ENCODE data around the gene PHOSPHO1.

PHOSPHO1 gene

GRCh38 chr17:49241692-49242397 is 11.3 kb upstream of the PHOSPHO1 start:
- DNase-seq: no peak

- DNase-seq: no peak
Measured at GRCh38 chr17:49241040-49241439, 10.5 kb upstream of the PHOSPHO1 start.

GRCh38 chr17:49240619-49241018 is 10.0 kb upstream of the PHOSPHO1 start:
- DNase-seq: no peak

GRCh38 chr17:49239963-49240362 is 9.4 kb upstream of the PHOSPHO1 start:
- no peak for DNase-seq

- DNase-seq: no peak
Measured at GRCh38 chr17:49235896-49236295, 5.3 kb upstream of the PHOSPHO1 start.

- DNase-seq: no peak
Measured at GRCh38 chr17:49234509-49235080, 4.0 kb upstream of the PHOSPHO1 start.

GRCh38 chr17:49231563-49231894 is 942 bp upstream of the PHOSPHO1 start:
- DNase-seq: no peak

- DNase-seq: no peak
Measured at GRCh38 chr17:49229805-49230600, 584 bp downstream of the PHOSPHO1 start.

- DNase-seq: no peak
Measured at GRCh38 chr17:49229076-49229804, 1.3 kb downstream of the PHOSPHO1 start.

GRCh38 chr17:49227436-49228261 is 2.9 kb downstream of the PHOSPHO1 start:
- no peak for DNase-seq

- no peak for DNase-seq
Measured at GRCh38 chr17:49226771-49227435, 3.7 kb downstream of the PHOSPHO1 start.

- no peak for DNase-seq
Measured at GRCh38 chr17:49225554-49226236, 4.9 kb downstream of the PHOSPHO1 start.

GRCh38 chr17:49224997-49225337 is 5.6 kb downstream of the PHOSPHO1 start:
- DNase-seq: no peak

GRCh38 chr17:49224198-49224996 is 6.2 kb downstream of the PHOSPHO1 start:
- peak; percentile 69 for DNase-seq

- peak; percentile 22 for DNase-seq
Measured at GRCh38 chr17:49223517-49224197, 6.9 kb downstream of the PHOSPHO1 start.

GRCh38 chr17:49223168-49223516 is 7.4 kb downstream of the PHOSPHO1 start:
- DNase-seq: no peak

- no peak for DNase-seq
Measured at GRCh38 chr17:49219987-49220386, 10.6 kb downstream of the PHOSPHO1 start.

- DNase-seq: peak; percentile 39
Measured at GRCh38 chr17:49218941-49219913, 11.4 kb downstream of the PHOSPHO1 start.

Measured in activated gamma-delta T cell (primary cell).